GM19395 (cell line): ENCODE results near the gene INTS11.

Experiments used
- ATAC-seq: cut with Tn5 transposase; IDR thresholded peaks from one replicate; pipeline ENCODE4 v1.9.1; 2021; ENCODE audit warnings: mild to moderate bottlenecking, moderate library complexity; ENCODE audit not compliant: unreplicated experiment

Gene INTS11

GRCh38 chr1:1303736-1304135, 20.7 kb downstream of the INTS11 start:
- ATAC-seq, result no peak

DNA sequence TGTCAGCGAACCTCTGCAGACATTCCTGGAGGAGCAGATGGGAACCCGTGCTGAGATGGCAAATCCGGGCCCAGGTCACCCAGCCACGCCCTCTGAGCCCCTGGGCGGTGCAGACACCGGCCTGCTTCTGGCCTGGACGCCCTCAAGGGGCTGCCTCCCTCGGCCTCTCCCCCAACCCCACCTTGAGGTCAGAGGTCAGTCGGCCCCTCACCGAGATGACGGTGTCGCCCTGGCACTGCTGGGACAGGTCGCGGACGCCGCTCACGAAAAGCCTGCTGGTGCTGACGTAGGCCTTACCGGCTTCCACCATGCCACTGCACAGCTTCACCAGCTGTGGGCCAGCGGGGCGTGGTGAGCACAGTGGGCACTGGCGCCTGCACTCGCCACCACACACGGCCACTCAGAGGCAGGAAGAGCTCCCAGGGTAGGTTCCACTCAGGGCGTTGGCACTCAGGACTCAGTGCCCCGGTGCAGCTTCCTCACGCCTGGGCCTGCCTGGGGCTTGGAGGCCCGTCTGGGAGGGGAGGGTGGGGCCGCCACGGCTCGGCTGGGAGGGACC, 21.4 kb downstream of the INTS11 start:
- ATAC-seq, result no peak

DNA sequence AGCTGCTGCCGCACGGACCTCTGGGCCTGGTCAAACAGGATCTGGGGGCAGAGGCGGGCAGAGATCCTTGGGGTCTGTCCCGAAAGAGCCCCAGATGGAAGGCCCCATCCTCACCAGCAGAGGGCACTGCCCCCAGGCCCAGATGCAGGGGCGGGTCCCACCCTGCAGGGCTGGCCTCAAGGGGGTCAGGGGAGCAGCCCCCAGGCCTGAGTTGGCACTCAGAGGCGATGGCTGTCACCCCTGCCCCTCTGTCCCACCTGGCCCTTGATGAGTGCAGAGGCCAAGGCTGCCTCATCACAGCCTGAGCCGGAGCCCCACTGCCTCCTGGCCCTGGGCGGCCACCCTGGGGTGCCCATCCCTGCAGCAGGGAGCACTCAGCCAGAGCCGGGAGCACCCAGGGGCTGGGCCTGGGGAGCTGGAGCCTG, 22.4 kb downstream of the INTS11 start:
- ATAC-seq, result no peak

DNA sequence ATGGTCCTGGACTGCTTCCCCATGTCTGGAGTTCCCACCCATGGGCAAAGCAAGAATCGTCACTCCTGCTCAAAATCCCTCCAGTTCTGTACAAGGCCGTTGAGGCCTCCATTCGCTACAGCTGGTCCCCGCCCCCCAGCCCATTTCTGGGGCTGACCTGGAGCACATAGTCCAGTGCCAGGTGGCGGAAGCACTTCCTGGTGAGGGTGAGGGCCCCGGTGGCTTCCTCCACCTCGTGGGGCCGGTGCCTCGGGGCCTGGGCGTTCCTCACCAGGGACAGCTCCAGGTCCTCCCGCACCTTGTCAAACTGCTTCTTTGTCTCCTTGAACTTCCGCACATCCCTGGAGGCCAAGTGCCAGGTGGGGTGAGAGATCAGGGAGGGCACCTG, 24.1 kb downstream of the INTS11 start:
- ATAC-seq, result no peak

DNA sequence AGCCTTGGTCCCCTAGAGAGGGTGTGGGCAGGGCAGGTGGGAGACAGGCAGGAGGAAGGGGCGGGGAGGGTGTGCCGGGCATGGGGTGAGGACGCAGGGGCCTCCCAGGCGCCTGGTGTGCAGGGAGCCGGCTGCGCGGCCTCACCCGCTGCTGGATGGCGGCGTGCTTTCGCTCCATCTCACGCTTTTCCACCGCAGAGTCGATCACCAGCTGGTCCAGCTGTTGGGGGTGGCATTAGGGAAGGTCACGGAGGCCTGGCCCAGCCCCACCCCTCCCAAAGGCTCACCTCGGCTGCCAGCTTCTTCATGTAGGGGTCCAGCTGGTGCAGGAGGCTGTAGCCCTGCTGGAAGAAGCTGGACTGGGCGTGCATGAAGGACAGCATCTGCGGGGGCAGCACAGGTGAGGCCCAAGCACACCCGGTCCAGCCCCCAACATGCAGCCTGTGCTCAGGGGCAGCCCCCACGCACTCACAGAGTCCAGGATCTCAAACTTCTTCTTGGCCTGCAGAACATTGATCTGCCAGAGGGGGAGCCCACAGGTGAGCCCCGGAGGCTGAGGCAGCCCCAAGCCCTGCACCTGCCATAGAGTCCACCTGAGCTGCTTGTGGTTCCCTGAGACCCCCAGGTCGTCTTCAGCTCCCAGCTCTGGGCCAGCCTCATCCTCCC, 24.6 kb downstream of the INTS11 start:
- no peak for ATAC-seq

DNA sequence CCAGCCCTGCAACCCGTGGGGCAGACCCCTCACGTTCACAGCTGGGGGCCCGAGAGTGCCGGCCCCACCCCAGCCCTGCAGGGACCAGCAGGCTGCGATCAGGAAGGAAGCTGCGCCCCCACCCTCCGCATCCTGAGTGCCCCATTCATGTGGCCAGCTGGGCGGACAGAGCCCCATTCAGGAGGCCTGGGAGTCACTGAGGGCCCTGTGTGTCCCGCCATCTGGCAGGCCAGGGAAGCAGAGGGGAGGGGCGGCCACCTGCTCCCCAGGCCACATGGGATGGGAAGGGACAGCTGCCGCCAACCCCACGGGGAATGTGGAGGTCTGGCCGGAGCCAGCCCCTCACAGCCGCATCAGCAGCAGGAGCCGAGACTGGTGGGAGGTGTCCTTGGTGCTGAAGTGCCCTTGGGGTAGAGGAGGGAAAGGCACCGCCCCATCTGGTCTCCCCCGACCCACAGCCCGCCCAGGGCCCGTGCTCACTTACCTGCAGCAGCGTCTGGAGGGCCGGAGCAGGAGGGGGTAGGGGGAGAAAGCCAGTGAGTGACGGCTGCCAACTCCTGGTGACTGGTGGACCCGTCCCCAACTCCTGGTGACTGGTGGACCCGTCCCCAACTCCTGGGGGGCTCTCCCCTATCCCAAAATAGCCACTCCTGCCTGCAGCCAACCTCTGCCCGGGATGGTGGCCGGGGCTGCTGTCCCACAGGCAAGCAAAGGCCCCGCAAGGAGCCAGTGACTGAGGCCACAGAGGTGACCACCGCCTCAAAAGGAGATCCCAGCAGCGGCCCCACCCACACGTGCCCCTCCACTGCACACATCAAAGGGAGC, 25.4 kb downstream of the INTS11 start:
- ATAC-seq, result no peak

DNA sequence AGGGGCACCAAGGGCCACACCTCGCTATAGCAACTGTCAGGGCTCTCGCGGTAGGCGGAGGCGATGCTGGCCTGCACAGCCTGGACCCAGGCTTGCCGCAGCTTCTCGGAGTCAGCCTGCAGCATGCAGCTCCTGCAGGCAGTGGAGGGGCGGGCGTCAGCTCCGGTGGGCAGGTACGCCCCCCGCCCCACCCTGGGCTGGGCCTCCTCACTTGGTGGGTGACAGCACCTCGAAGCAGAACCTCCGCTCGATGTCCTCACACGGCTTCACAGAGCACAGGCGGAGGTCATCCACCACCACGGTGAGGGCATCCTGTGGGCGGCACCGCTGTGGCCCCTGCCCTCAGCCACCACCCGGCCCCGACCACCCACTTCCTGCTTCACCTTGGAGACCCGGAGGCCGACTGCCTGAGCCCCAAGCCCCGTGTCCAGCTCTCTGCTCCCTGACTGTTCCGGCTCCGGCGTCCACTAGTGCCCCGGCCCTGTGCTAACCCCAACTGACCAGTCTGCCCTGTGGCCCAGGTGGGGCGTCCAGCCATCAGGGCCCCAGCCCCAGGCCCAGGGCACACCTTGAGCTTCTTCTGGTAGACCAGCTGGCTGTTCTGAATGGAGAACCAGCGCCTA, 26.5 kb downstream of the INTS11 start:
- ATAC-seq, result no peak

DNA sequence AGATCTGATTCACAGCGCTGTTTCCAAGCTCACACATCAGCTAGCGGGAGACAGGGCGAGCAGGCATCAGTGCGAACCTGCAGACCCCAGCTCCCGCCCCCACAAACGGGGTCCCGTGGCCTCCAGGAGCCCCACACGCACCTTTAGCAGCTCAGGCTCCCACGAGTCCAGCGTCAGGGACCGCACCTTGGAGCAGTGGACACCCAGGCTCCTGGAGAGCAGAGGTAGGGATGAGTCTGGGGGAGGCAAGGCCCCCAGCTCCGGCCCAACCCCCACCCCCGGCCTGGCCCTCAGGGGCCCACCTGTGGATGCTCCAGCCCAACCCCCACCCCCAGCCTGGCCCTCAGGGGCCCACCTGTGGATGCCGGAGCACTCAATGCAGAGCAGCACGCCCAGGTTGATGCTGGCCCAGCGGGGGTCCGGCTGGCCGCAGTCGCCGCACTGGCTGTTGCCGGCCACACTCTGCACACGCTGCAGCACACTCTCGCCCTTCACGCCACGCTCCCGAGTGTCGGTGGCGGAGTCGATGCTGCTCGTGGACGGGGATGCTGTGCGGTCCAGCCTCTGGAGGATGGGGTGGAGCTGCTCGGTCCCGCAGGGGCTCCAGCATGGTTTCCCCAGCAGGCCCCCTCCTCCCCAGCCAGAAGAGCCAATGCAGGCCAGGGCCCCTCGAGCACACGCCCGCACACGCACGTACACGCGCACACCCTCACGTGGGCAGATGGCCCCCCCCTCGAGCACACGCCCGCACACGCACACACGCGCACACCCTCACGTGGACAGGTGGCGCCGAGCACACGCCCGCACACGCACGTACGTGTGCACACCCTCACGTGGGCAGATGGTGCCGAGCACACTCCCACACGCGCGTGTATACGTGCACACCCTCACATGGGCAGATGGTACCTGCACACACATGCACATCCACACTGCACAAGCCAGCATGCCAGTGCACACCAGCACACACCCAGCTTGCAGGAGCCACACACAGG, 28.1 kb downstream of the INTS11 start:
- no peak for ATAC-seq

- no peak for ATAC-seq
Measured at GRCh38 chr1:1295154-1295923, 29.1 kb downstream of the INTS11 start.

DNA sequence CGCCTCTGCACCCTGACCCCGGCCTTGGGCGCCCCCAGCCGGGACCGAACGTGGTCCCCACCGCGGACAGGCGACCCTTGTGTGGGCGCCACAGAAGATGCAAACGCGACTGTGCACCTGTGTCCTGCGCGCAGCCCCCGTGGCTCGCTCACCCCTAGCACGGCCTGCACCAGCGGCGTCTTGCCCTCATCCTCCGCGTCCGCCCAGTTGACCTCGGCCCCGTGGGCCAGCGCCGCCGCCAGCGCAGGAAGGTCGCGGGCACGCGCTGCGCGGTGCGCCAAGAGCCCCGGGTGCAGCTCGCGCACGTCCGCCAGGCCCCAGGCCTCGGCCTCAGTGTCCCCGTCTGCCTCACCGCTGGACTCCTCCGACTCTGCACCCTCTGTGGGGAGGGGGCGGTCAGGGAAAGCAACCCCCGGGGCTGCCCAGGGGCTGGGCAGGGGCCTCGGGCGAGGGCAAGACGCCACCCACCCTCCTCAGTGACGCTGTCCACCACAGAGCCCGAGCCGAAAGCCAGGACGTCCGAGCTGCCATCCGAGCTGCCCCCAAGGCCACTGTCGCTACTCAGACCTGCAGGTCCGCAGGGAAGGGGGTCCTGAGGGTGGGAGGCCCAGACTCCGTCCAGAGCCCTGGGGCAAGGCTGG, 30.1 kb downstream of the INTS11 start:
- no peak for ATAC-seq

DNA sequence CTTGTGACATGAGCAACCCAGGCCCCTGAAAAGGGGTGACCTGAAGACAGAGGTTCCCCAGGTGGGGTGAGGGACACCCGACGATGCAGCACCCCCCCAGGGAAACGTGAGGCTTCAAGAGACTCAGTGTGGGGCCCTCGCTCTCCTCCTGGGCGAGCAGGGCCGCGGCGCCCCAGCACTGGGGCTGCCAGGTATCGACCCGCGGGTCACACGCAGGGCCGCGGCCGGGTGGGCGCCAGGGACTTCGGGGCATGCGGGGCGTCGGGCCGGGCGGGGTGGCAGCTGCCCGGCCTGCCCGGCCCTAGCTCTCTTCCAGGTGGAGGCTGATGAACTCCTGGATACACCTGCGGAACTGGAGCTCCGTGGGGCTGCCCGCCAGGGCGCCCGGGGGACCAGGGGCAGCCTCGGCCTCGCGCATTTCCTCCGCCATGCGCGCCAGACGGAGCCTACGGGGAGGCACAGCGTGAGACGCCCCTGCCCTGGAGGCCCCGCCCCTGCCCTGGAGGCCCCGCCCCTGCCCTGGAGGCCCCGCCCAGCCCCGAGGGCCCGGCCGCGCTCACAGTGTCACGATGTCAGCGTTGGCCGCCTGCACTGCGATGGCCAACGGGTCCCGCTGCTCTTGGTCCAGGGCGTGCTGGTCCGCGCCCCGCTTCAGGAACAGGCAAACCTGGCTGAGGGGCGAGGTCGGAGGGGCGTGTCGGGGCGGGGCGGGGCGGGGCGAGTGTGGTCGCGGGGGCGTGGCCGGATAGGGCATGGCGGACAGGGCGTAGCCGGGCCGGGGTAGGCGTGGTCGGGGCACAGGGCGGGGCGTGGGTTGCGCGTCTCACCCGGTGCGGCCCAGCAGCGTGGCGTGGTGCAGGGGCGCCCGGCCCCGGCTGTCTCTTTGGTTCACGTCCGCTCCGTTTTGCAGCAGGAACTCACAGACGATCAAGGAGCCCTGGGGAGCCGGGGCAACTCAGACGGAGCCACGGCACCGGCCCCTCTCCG, 30.9 kb downstream of the INTS11 start:
- no peak for ATAC-seq

- ATAC-seq, result no peak
Measured at GRCh38 chr1:1292851-1293250, 31.6 kb downstream of the INTS11 start.

DNA sequence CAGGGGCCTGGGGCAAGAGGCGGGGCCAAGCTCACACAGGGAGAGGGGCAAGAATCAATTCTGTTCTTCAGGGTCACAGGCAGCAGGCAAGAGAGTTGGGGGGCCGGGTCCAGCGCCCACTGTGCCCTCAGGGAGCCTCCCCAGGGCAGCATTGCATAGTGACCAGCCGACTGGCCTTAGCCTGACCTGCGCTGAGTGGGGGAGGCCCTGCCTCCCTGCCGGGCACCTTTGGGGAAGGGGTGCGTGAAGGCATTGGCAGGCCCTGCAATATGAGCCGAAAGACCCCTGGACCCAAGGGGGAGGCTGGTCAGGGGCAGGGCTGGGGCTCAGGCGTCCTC, 32.0 kb downstream of the INTS11 start:
- ATAC-seq, result no peak

- ATAC-seq, result no peak
Measured at GRCh38 chr1:1291548-1292441, 32.7 kb downstream of the INTS11 start.

DNA sequence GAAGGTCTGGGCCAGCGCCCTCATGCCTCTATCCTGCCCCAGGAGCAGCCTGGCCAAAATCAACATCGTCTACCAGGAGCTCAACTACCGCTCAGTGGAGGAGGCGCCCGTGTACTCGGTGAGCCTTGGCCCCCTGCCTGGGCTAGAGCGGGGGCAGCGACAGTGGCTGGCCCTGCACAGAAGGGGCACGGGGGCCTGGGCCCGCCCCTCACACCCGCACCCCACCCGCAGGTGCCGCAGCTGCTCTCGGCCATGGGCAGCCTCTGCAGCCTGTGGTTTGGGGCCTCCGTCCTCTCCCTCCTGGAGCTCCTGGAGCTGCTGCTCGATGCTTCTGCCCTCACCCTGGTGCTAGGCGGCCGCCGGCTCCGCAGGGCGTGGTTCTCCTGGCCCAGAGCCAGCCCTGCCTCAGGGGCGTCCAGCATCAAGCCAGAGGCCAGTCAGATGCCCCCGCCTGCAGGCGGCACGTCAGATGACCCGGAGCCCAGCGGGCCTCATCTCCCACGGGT, 33.4 kb downstream of the INTS11 start:
- ATAC-seq, result no peak

DNA sequence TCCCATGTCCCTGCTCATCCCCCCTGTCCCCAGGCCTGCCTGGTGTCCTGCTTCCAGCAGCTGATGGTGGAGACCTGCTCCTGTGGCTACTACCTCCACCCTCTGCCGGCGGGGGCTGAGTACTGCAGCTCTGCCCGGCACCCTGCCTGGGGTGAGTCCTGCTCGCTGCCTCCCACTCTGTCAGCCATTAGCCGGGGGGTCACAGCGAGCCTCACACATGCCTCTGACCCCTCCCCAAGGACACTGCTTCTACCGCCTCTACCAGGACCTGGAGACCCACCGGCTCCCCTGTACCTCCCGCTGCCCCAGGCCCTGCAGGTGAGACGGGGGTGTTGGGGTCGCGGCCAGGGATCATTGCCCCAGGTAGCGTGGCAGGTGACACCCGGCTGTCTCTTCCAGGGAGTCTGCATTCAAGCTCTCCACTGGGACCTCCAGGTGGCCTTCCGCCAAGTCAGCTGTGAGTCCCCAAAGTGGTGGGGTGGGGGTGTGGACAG, 34.2 kb downstream of the INTS11 start:
- no peak for ATAC-seq
